ENCODE results near the gene PRDM16.

PRDM16 gene

GRCh38 chr1:3242408-3243260 lies 173.6 kb downstream of the PRDM16 start:
- no peak for DNase-seq (ENCODE audit: low read depth)
- no peak overlapping the region for H3K4me3 ChIP-seq (ENCODE audit: low read depth, low read length)
- TF ChIP-seq CTCF (IDR thresholded peaks at IDR 0.05; ENCODE audit: low read depth, low read length, missing control alignments) = no peak

GRCh38 chr1:3243304-3243703 lies 174.3 kb downstream of the PRDM16 start:
- no peak overlapping the region for H3K4me3 ChIP-seq (ENCODE audit: low read depth, low read length)
- no peak for TF ChIP-seq CTCF (IDR thresholded peaks at IDR 0.05; ENCODE audit: low read depth, low read length, missing control alignments)
- DNase-seq (ENCODE audit: low read depth) = no peak

- no peak for TF ChIP-seq CTCF (IDR thresholded peaks at IDR 0.05; ENCODE audit: low read depth, low read length, missing control alignments)
- H3K4me3 ChIP-seq (ENCODE audit: low read depth, low read length) = no peak overlapping the region
- DNase-seq (ENCODE audit: low read depth) = no peak
These were observed 175.3 kb downstream of the PRDM16 start for GRCh38 chr1:3244025-3244926.

- TF ChIP-seq CTCF (IDR thresholded peaks at IDR 0.05; ENCODE audit: low read depth, low read length, missing control alignments) = no peak
- H3K4me3 ChIP-seq (ENCODE audit: low read depth, low read length) = no peak overlapping the region
- DNase-seq (ENCODE audit: low read depth) = no peak
These were observed 175.9 kb downstream of the PRDM16 start for GRCh38 chr1:3244927-3245315.

- TF ChIP-seq CTCF (IDR thresholded peaks at IDR 0.05; ENCODE audit: low read depth, low read length, missing control alignments) = no peak
- H3K4me3 ChIP-seq (ENCODE audit: low read depth, low read length) = no peak overlapping the region
- no peak for DNase-seq (ENCODE audit: low read depth)
These were observed 176.3 kb downstream of the PRDM16 start for GRCh38 chr1:3245344-3245743.

- no peak for DNase-seq (ENCODE audit: low read depth)
- no peak for TF ChIP-seq CTCF (IDR thresholded peaks at IDR 0.05; ENCODE audit: low read depth, low read length, missing control alignments)
- H3K4me3 ChIP-seq (ENCODE audit: low read depth, low read length) = no peak overlapping the region
These were observed 176.8 kb downstream of the PRDM16 start for GRCh38 chr1:3245768-3246167.
